ENCODE measurements around the gene CASTOR2.

DNA sequence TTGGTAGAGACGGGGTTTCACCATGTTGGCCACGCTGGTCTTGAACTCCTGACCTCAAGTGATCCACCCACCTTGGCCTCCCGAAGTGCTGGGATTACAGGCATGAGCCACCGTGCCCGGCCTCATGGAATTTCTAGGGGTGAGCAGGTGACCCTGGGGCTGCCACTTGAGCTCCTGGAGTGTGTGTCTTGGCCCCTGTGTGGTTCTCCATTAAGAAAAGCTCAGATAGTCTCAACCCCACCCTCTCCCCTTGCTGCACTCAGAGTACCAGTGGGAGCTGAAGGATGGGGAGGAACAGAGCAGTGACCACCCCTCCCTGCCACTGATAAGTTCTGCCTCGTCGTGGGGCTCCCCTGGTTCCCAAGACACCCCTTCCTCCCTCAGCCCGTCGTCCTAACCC, 63.8 kb downstream of the CASTOR2 start:
- TF ChIP-seq POLR2A (IDR thresholded peaks at IDR 0.05; ENCODE audit: low read depth, low read length) (no peak), CTCF (IDR thresholded peaks at IDR 0.05; ENCODE audit: extremely low read depth in 1 of 2, insufficient read depth in 1 of 2, low read depth in 1 of 2, low read length in 2 of 2) (no peak)

All from endothelial cell of umbilical vein (primary cell).